ENCODE measurements around the gene PPP1R14C.
"Not testable (repeated sequence)": the region's sequence is repeated elsewhere in the genome, so short reads cannot be mapped to it uniquely, and the experiment has no call there.

The PPP1R14C gene

GRCh38 chr6:150142670-150143515, at the start of gene PPP1R14C:
Gene PPP1R14C (plus strand): TSS chr6:150143044. CDS start chr6:150143193, 149 bp downstream.
- peak in 1 of 3 donors; percentile 2 for DNase-seq (ENCODE audit: low read depth in 3 of 3)

GRCh38 chr6:150093397-150093796, 49.4 kb upstream of the PPP1R14C start:
- no peak for DNase-seq (ENCODE audit: low read depth in 3 of 3)

GRCh38 chr6:150098155-150098554, 44.7 kb upstream of the PPP1R14C start:
- no peak for DNase-seq (ENCODE audit: low read depth in 3 of 3)

GRCh38 chr6:150099546-150099945, 43.3 kb upstream of the PPP1R14C start:
- DNase-seq (ENCODE audit: low read depth in 3 of 3): no peak

- DNase-seq (ENCODE audit: low read depth in 3 of 3): no peak
Measured at GRCh38 chr6:150099953-150100352, 42.9 kb upstream of the PPP1R14C start.

GRCh38 chr6:150100745-150101144, 42.1 kb upstream of the PPP1R14C start:
- DNase-seq (ENCODE audit: low read depth in 3 of 3): no peak

GRCh38 chr6:150102750-150103270, 40.0 kb upstream of the PPP1R14C start:
- no peak for DNase-seq (ENCODE audit: low read depth in 3 of 3)

- no peak for DNase-seq (ENCODE audit: low read depth in 3 of 3)
Measured at GRCh38 chr6:150112233-150112632, 30.6 kb upstream of the PPP1R14C start.

GRCh38 chr6:150115769-150116168, 27.1 kb upstream of the PPP1R14C start:
- no peak for DNase-seq (ENCODE audit: low read depth in 3 of 3)

- DNase-seq (ENCODE audit: low read depth in 3 of 3): no peak
Measured at GRCh38 chr6:150116200-150116800, 26.5 kb upstream of the PPP1R14C start.

GRCh38 chr6:150118203-150118602, 24.6 kb upstream of the PPP1R14C start:
- no peak for DNase-seq (ENCODE audit: low read depth in 3 of 3)

GRCh38 chr6:150118627-150119026, 24.2 kb upstream of the PPP1R14C start:
- DNase-seq (ENCODE audit: low read depth in 3 of 3): no peak

- no peak for DNase-seq (ENCODE audit: low read depth in 3 of 3)
Measured at GRCh38 chr6:150119173-150119572, 23.7 kb upstream of the PPP1R14C start.

GRCh38 chr6:150123645-150124044, 19.2 kb upstream of the PPP1R14C start:
- DNase-seq (ENCODE audit: low read depth in 3 of 3): no peak

GRCh38 chr6:150124235-150124634, 18.6 kb upstream of the PPP1R14C start:
- no peak for DNase-seq (ENCODE audit: low read depth in 3 of 3)

GRCh38 chr6:150126641-150127291, 16.1 kb upstream of the PPP1R14C start:
- no peak for DNase-seq (ENCODE audit: low read depth in 3 of 3)

GRCh38 chr6:150128425-150128824, 14.4 kb upstream of the PPP1R14C start:
- DNase-seq (ENCODE audit: low read depth in 3 of 3): no peak

- DNase-seq (ENCODE audit: low read depth in 3 of 3): no peak
Measured at GRCh38 chr6:150129616-150130505, 13.0 kb upstream of the PPP1R14C start.

GRCh38 chr6:150133686-150134085, 9.2 kb upstream of the PPP1R14C start:
- no peak for DNase-seq (ENCODE audit: low read depth in 3 of 3)

GRCh38 chr6:150134280-150134920, 8.4 kb upstream of the PPP1R14C start:
- DNase-seq (ENCODE audit: low read depth in 3 of 3): no peak

- not testable (repeated sequence) for DNase-seq (ENCODE audit: low read depth in 3 of 3)
Measured at GRCh38 chr6:150137711-150138110, 5.1 kb upstream of the PPP1R14C start.
